ENCODE measurements around the gene CAMK1. TPM values are rescaled to one million over a fixed set of nuclear protein-coding genes. Genes with fewer than 3 reads are reported as not detected.

Gene CAMK1
- total RNA-seq, 1 donor from 2014 or later = 7.1 TPM

GRCh38 chr3:9795207-9795606 lies 25.5 kb upstream of the CAMK1 start:
- Histone ChIP-seq H4K20me1 (ENCODE audit: insufficient read depth, low read length) (peaks cover 52% of the 10 kb centered on the region), H3K9me3 (ENCODE audit: insufficient read depth, low read depth, low read length) (no peaks in the 10 kb centered on the region), H3K79me2 (ENCODE audit: insufficient read depth, low read length) (peaks cover 86% of the 10 kb centered on the region), H3K27me3 (ENCODE audit: insufficient read depth, low read length) (no peaks in the 10 kb centered on the region), H3K27ac (ENCODE audit: low read depth, low read length) (no peak overlapping the region), H3K4me3 (ENCODE audit: insufficient read depth, low read depth, low read length) (no peak overlapping the region), H3K9ac (ENCODE audit: low read length) (peak overlapping the region; percentile 3), H3K4me2 (ENCODE audit: low read length) (no peak overlapping the region), H3K36me3 (ENCODE audit: insufficient read depth, low read length) (peaks cover 34% of the 10 kb centered on the region), H2AFZ (ENCODE audit: low read depth, low read length) (no peak overlapping the region), H3K4me1 (ENCODE audit: insufficient read depth, low read length) (peaks cover 15% of the 10 kb centered on the region)
- peaks cover 22% of the 10 kb centered on the region for H3K36me3 Mint-ChIP-seq (ENCODE audit: low read depth, unreplicated experiment)
- DNase-seq (ENCODE audit: low read depth) = no peak
- H3K27ac Mint-ChIP-seq (ENCODE audit: unreplicated experiment) = peak overlapping the region; percentile 60
- peak overlapping the region; percentile 58 for H3K4me3 Mint-ChIP-seq (ENCODE audit: unreplicated experiment)
- H3K9me3 Mint-ChIP-seq (ENCODE audit: unreplicated experiment) = no peaks in the 10 kb centered on the region
- H3K4me1 Mint-ChIP-seq (ENCODE audit: low read depth, unreplicated experiment) = peaks cover 34% of the 10 kb centered on the region
- no peak for TF ChIP-seq EZH2 (IDR thresholded peaks at IDR 0.05; ENCODE audit: insufficient read depth, low read length)
- TF ChIP-seq CTCF (IDR thresholded peaks at IDR 0.05; ENCODE audit: insufficient read depth, low read depth, low read length) = no peak
- FAIRE-seq = no peak
- H3K27me3 Mint-ChIP-seq (ENCODE audit: low read depth, unreplicated experiment) = no peaks in the 10 kb centered on the region

- peaks cover 34% of the 10 kb centered on the region for H3K4me1 Mint-ChIP-seq (ENCODE audit: low read depth, unreplicated experiment)
- H3K4me2 ChIP-seq (ENCODE audit: low read length) = peak overlapping the region; percentile 99
- peak overlapping the region; percentile 84 for H3K27ac Mint-ChIP-seq (ENCODE audit: unreplicated experiment)
- H3K9me3 ChIP-seq (ENCODE audit: insufficient read depth, low read depth, low read length) = no peaks in the 10 kb centered on the region
- peaks cover 29% of the 10 kb centered on the region for H3K36me3 ChIP-seq (ENCODE audit: insufficient read depth, low read length)
- H2AFZ ChIP-seq (ENCODE audit: low read depth, low read length) = no peak overlapping the region
- no peaks in the 10 kb centered on the region for H3K9me3 Mint-ChIP-seq (ENCODE audit: unreplicated experiment)
- H3K9ac ChIP-seq (ENCODE audit: low read length) = no peak overlapping the region
- H3K27me3 ChIP-seq (ENCODE audit: insufficient read depth, low read length) = no peaks in the 10 kb centered on the region
- no peaks in the 10 kb centered on the region for H3K27me3 Mint-ChIP-seq (ENCODE audit: low read depth, unreplicated experiment)
- H3K4me3 ChIP-seq (ENCODE audit: insufficient read depth, low read depth, low read length) = peak overlapping the region; percentile 93
- peaks cover 15% of the 10 kb centered on the region for H3K4me1 ChIP-seq (ENCODE audit: insufficient read depth, low read length)
- no peak overlapping the region for H3K27ac ChIP-seq (ENCODE audit: low read depth, low read length)
- H3K79me2 ChIP-seq (ENCODE audit: insufficient read depth, low read length) = peaks cover 80% of the 10 kb centered on the region
- H3K4me3 Mint-ChIP-seq (ENCODE audit: unreplicated experiment) = peak overlapping the region; percentile 96
- H4K20me1 ChIP-seq (ENCODE audit: insufficient read depth, low read length) = peaks cover 44% of the 10 kb centered on the region
- DNase-seq (ENCODE audit: low read depth) (no peak), FAIRE-seq (no peak)
- peaks cover 23% of the 10 kb centered on the region for H3K36me3 Mint-ChIP-seq (ENCODE audit: low read depth, unreplicated experiment)
- TF ChIP-seq CTCF (IDR thresholded peaks at IDR 0.05; ENCODE audit: insufficient read depth, low read depth, low read length) (no peak), EZH2 (IDR thresholded peaks at IDR 0.05; ENCODE audit: insufficient read depth, low read length) (no peak)
These were observed 24.7 kb upstream of the CAMK1 start for GRCh38 chr3:9794400-9794799.

GRCh38 chr3:9793161-9793781 lies 23.5 kb upstream of the CAMK1 start:
- DNase-seq (ENCODE audit: low read depth) = no peak
- Histone ChIP-seq H3K79me2 (ENCODE audit: insufficient read depth, low read length) (peaks cover 72% of the 10 kb centered on the region), H3K36me3 (ENCODE audit: insufficient read depth, low read length) (peaks cover 22% of the 10 kb centered on the region), H3K27ac (ENCODE audit: low read depth, low read length) (peak overlapping the region; percentile 99), H2AFZ (ENCODE audit: low read depth, low read length) (peak overlapping the region; percentile 21), H3K27me3 (ENCODE audit: insufficient read depth, low read length) (no peaks in the 10 kb centered on the region), H3K4me1 (ENCODE audit: insufficient read depth, low read length) (peaks cover 15% of the 10 kb centered on the region), H4K20me1 (ENCODE audit: insufficient read depth, low read length) (peaks cover 36% of the 10 kb centered on the region), H3K9me3 (ENCODE audit: insufficient read depth, low read depth, low read length) (no peaks in the 10 kb centered on the region), H3K4me2 (ENCODE audit: low read length) (peak overlapping the region; percentile 99), H3K4me3 (ENCODE audit: insufficient read depth, low read depth, low read length) (peak overlapping the region; percentile 93), H3K9ac (ENCODE audit: low read length) (peak overlapping the region; percentile 97)
- TF ChIP-seq EZH2 (IDR thresholded peaks at IDR 0.05; ENCODE audit: insufficient read depth, low read length) (no peak), CTCF (IDR thresholded peaks at IDR 0.05; ENCODE audit: insufficient read depth, low read depth, low read length) (no peak)
- H3K4me3 Mint-ChIP-seq (ENCODE audit: unreplicated experiment) = peak overlapping the region; percentile 96
- H3K9me3 Mint-ChIP-seq (ENCODE audit: unreplicated experiment) = no peaks in the 10 kb centered on the region
- no peaks in the 10 kb centered on the region for H3K27me3 Mint-ChIP-seq (ENCODE audit: low read depth, unreplicated experiment)
- H3K36me3 Mint-ChIP-seq (ENCODE audit: low read depth, unreplicated experiment) = peaks cover 28% of the 10 kb centered on the region
- H3K4me1 Mint-ChIP-seq (ENCODE audit: low read depth, unreplicated experiment) = peaks cover 34% of the 10 kb centered on the region
- FAIRE-seq = no peak
- peak overlapping the region; percentile 100 for H3K27ac Mint-ChIP-seq (ENCODE audit: unreplicated experiment)

Measured in astrocyte (in vitro differentiated cells and primary cell).